ENCODE results near the gene IPPK.
"Not testable (repeated sequence)": the region's sequence is repeated elsewhere in the genome, so short reads cannot be mapped to it uniquely, and the experiment has no call there.

The IPPK gene

DNA sequence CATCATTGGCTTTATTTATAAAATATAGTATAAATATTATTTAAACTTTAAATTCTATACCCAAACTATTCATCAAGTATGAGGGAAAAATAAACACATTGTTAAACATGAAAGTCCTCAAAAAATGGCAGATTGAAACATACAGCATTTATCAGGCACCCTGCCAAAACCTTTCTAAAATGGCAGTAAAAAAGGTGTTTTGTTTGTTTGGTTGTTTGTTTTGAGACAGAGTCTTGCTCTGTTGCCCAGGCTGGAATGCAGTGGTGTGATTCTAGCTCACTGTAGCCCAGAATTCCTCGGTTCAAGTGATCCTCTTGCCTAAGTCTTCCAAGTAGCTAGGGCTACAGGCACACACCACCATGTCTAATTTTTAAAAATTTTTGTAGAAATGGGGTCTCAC, 74.0 kb downstream of the IPPK start:
- DNase-seq (ENCODE audit: low spot score): no peak

DNA sequence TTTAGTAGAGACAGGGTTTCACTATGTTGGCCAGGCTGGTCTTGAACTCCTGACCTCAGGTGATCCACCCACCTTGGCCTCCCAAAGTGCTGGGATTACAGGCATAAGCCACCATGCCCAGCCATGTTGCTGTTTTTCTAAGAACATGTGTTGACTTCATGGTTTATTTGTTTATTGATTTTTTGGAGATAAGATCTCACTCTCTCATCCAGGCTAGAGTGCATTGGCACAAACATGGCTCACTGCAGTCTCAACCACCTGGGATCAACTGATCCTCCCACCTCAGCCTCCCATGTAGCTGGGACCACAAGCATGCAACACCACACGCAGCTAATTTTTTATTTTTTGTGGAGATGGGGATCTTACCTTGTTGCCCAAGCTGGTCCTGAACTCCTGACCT, 74.9 kb downstream of the IPPK start:
- peak; percentile 20 for DNase-seq (ENCODE audit: low spot score)

DNA sequence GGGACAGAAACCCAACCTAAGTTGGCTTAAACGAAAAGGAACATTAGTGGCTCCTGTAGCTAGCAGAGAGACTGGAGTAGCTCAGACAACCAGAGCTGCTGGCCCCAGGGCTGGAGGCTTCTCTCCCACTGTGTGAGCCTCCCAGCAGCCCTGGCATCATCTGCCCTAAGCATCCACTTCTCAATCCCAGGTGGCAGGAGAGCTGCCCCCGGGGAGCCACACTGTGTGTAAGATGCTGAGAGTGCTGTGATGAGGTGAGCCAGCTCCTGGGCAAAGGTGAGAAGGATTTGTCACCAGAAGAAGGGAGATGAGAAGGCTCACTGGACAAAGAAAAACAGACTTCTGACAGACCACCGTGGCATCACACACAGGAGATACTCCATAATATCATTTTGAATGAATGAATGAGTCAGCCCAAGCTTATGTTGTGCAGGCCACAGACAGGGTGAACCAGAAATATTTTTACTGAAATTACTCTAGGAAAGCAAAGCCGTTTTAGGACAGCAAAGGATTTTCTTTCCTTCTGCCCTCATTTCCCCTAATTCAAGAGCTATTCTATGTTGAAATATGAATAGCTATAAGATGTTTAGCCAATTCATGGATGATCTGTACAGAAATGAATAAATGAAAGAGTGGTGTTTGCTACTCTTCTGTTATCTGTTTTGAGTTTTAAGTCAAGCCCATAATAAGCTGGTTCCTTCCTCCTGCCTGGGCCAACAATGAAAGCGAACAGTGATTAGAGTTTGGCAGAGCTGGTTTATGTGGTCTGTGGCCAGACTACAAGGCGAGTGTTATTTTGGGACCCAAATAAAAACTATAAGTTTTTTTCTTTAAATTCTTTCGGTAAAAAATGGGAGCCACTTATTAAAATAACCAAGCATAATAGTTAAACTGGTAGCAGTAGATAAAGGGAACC, 76.7 kb downstream of the IPPK start:
- no peak for DNase-seq (ENCODE audit: low spot score)

DNA sequence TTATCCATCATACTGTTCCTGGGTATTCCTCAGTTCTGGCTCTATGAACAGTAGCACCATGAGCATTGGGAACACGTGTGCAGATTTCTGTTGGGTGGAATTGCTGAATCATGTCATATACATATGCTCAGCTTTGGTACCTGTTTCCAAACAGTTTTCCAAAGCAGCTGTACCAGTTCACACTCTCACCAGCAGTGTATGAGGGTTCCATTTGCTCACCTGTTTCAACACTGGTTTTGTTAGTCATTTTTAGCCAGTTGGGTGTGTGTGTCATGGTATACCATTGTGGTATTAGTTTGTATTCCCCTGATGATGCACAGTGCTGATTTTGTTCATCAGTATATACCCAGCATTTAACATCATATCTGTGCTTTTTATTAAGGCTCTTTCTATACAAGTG, 77.4 kb downstream of the IPPK start:
- DNase-seq (ENCODE audit: low spot score): no peak

DNA sequence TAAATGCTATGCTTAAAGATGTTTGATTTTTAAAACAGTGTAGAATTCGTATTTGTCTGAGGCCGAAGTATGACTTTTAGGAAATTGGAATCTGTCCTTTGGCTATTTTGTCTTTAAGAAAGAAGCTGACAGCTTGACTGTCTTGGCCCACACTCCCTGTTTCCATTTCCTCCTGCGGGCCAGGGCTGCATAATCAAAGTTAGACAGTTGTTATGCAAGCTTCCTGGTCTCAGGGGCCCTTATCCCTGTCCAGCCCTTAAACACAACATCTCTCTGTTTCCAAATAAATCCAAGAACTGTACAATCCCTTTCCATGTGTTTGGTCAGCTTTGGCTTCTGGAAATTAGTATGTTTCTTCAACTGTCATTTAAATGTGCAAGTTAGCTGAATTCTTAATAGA, 79.6 kb downstream of the IPPK start:
- DNase-seq (ENCODE audit: low spot score): no peak

DNA sequence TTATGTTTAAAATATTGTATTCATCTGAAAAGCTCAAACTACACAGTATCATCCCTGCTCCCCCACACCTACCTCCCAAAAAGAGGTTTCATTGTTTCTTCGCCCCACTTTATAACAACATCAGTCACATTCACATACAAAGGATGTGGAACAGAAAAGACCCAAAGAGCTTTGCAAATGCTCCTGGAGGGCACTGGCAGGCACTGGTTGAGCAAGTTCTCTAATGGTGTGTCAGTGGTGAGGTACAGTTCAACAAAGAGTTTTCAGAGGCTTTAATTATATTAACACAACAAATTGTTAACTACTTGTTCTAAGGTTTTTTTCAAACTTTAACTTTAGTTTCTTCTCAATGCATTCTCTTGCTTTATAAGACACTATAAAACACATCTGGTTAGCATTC, 80.0 kb downstream of the IPPK start:
- DNase-seq (ENCODE audit: low spot score): no peak

DNA sequence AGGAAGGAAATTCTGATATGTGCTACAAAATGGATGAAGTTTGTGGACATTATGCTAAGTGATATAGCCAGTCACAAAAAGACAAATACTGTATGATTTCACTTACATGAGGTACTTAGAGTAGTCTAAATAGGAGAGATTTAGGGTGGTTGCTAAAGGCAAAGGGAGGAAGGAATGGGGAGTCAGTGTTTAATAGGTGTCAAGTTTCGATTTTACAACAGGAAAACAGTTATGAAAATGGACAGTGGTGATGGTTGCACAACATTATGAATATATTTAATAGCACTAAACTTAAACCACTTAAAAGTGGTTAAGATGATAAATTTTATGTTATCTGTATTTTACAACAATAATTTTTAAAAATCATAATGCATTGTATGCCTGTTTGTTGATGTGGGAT, 93.8 kb downstream of the IPPK start:
- no peak for DNase-seq (ENCODE audit: low spot score)

DNA sequence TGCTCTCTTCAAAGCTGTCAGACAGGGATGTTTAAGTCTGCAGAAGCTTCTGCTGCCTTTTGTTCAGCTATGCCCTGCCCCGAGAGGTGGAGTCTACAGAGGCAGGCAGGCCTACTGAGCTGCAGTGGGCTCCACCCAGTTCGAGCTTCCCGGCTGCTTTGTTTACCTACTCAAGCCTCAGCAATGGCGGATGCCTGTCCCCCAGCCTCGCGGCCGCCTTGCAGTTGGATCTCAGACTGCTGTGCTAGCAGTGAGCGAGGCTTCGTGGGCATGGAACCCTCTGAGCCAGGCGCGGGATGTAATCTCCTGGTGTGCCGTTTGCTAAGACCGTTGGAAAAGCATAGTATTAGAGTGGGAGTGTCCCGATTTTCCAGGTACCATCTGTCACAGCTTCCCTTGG, 96.3 kb downstream of the IPPK start:
- DNase-seq (ENCODE audit: low spot score): not testable (repeated sequence)

DNA sequence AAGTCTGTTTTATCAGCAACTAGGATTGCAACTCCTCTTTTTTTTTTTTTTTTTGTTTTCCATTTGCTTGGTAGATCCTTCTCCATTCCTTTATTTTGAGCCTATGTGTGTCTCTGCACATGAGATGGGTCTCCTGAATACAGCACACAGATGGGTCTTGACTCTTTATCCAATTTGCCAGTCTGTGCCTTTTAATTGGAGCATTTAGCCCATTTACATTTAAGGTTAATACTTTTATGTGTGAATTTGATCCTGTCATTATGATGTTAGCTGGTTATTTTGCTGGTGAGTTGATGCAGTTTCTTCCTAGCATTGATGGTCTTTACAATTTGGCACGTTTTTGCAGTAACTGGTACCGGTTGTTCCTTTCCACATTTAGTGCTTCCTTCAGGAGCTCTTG, 98.1 kb downstream of the IPPK start:
- DNase-seq (ENCODE audit: low spot score): not testable (repeated sequence)

DNA sequence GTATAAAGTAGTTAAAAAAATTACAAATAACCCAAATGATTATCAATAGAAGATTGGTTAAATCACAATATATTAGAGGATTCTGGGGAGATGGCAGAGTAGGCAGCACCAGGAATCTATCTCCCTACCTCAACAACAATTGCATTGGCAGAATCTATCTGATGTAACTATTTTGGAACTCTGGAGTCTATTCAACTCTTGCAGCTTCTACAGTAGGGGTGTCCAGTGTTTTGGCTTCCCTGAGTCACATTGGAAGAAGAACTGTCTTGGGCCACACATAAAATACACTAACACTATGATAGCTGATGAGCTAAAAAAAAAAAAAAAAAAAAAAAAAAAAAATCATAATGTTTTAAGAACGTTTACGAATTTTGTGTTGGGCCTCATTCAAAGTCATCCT, 104.9 kb downstream of the IPPK start:
- DNase-seq (ENCODE audit: low spot score): no peak

DNA sequence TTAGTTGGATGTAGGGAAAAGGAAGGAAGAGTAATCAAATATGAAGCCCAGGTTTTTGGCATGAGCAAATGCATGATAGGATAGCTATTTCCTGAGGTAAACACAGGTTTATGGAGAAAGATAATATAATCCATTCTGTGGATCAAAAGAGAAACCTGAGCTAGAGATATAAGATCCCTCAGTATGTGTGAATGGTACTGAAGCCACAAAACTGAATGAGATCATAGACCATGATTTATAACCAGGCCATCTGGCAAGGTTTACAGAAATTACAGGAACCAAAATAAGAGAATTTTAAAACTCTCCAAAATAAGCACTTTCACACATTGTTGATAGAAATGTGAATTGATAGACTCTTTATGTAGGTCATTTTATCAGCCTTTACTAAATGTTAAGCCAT, 105.4 kb downstream of the IPPK start:
- DNase-seq (ENCODE audit: low spot score): no peak

Data from SK-N-DZ (cell line).